Muscle layer of colon (tissue), 2 donors: ENCODE data around the gene ADPGK.
"Not testable (repeated sequence)": the region's sequence is repeated elsewhere in the genome, so short reads cannot be mapped to it uniquely, and the experiment has no call there.

Source experiments
- H3K27ac ChIP-seq: one replicate; pipeline ENCODE4 v1.7.0; 2013; ENCODE audit warnings: low read depth, mild to moderate bottlenecking, low read length, moderate library complexity
- H3K27me3 ChIP-seq, 2 donors: one replicate each; pipeline ENCODE4 v1.7.0; 2013; ENCODE audit warnings: low read length in 2 of 2, mild to moderate bottlenecking in 2 of 2; ENCODE audit not compliant: insufficient read depth in 2 of 2, control insufficient read depth in 1 of 2
- H3K36me3 ChIP-seq: one replicate; pipeline ENCODE4 v1.7.0; 2013; ENCODE audit warnings: mild to moderate bottlenecking, low read length; ENCODE audit not compliant: insufficient read depth
- H3K4me1 ChIP-seq: one replicate; pipeline ENCODE4 v1.7.0; 2013; ENCODE audit warnings: mild to moderate bottlenecking, low read length; ENCODE audit not compliant: insufficient read depth
- H3K4me3 ChIP-seq, 2 donors: one replicate each; pipeline ENCODE4 v1.7.0; 2013; ENCODE audit warnings: low read length in 2 of 2, low read depth in 1 of 2, mild to moderate bottlenecking in 1 of 2, moderate library complexity in 1 of 2
- H3K9ac ChIP-seq: one replicate; pipeline ENCODE4 v1.7.0; 2013; ENCODE audit warnings: low read length
- H3K9me3 ChIP-seq: one replicate; pipeline ENCODE4 v1.7.0; 2013; ENCODE audit warnings: mild to moderate bottlenecking, low read length
- donor health status: abdominal sarcoma.
- donor health status: Adenocarcinoma of cecum.

Gene ADPGK

DNA sequence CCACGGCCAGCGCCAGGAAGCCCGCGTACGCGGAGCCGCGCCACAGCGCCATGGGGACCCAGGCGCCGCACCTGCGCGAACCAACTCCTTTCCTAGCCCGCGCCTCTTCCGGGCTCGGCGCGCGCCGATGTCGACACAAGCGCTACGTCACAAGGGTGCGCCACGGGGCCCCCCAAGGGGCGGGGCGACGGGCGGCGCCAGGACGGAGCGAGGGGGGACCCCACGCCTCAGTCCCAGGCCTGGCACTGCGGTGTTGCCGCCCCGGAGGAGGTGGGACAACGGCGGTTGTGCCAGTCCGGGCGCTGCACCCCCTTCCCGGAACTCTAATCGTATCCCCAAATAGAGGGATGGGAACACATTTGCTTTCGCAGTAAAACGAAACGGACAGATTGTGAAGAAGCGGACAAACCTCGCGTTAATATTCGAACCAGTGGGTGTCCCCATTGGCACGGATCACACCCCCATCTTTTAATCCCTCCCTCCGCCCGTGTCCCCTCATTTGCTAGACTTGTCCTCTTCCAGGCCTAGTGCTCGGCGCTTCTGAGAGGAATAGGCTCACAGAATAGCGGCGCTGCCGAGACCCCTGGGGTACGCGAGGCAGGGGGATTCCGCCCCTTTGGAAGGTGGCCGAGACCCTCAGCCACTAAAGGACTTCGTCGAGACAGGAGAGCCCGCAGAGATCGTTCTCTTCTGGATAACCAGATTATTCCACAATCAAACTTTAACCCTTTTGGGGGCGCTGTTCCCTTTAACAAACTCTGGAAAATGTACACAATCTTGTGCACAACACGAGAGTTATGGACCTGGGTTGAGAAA lies at the start of gene ADPGK:
Gene ADPGK, minus strand, starts transcription at position 119 of the 816 bp plus-strand sequence. Its CDS starts 67 bp downstream, at position 52.
- H3K4me1 ChIP-seq = peaks cover 31% of the 10 kb centered on the region
- H3K9me3 ChIP-seq = no peaks in the 10 kb centered on the region
- H3K4me3 ChIP-seq = peak within 1 kb of the TSS; percentile 78 to 94
- H3K9ac ChIP-seq = peak within 1 kb of the TSS; percentile 74
- H3K27me3 ChIP-seq = no peaks in the 10 kb centered on the region
- H3K27ac ChIP-seq = peak within 1 kb of the TSS; percentile 100
- H3K36me3 ChIP-seq = peaks cover 8% of the 10 kb centered on the region

DNA sequence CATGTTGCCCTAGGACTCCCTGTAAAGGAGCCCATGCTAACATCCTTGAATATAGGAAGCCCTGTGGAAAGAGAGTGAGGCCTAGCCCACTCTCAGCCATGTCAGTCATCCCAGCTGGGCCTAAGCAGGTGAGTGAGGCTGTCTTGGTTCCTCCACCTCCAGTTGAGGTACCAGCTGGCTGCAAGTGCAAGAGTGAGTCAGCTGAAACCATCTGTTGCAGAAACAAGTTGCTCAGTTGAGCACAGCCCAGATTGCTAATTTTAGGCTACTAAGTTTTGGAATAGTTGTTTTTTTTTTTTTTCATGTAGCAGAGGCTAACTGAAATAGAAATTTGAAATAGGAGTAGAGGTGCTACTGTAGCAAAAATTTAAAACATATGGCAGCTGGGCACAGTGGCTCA lies 43.7 kb upstream of the ADPGK start:
- Histone ChIP-seq H3K36me3 (no peaks in the 10 kb centered on the region), H3K27me3 (no peaks in the 10 kb centered on the region), H3K27ac (no peak overlapping the region), H3K9ac (no peak overlapping the region), H3K4me1 (no peaks in the 10 kb centered on the region), H3K9me3 (no peaks in the 10 kb centered on the region), H3K4me3 (no peak overlapping the region)

DNA sequence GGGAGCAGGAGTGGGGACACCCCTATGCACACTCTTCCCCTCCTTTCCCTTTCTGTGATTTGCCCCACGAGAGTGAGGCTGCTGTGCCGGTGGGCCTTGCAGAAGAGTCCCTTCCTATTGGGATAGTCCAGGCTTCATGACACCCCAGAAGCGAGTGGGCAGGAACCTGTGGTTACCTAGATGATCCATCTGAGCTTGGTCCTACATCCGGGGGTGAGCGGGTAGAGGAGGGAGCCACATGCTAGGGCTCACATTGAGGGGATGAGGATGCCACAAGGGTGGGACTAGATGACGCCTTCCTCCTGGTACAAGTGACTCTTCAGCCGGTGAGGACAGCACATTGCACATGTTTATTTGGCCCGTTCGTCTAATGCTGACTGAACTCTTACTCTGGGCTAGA lies 43.1 kb upstream of the ADPGK start:
- Histone ChIP-seq H3K4me3 (no peak overlapping the region), H3K9ac (no peak overlapping the region), H3K36me3 (no peaks in the 10 kb centered on the region), H3K4me1 (no peaks in the 10 kb centered on the region), H3K9me3 (no peaks in the 10 kb centered on the region), H3K27ac (no peak overlapping the region), H3K27me3 (no peaks in the 10 kb centered on the region)

DNA sequence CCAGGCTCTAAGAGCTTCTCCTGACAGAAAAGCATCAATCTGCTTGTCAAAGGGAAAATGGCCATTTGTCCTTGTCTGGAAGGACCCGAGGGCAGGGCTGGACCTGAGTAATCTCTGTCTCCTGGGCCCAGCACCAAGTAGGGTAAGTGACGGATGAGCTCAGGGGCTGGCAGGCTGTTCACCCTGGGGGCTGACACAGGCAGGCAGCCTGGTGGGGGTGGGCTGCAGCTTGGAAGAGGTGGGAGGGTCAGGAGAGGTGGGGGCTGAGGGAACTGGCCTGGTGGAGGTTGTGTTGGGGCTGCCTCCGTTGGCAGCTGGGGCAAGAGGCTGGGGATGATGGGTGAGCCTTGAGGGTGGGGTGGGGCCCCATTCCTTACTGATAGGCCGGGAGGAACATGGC lies 42.3 kb upstream of the ADPGK start:
- Histone ChIP-seq H3K4me3 (no peak overlapping the region), H3K36me3 (no peaks in the 10 kb centered on the region), H3K27ac (no peak overlapping the region), H3K27me3 (no peaks in the 10 kb centered on the region), H3K9ac (no peak overlapping the region), H3K4me1 (no peaks in the 10 kb centered on the region), H3K9me3 (no peaks in the 10 kb centered on the region)

DNA sequence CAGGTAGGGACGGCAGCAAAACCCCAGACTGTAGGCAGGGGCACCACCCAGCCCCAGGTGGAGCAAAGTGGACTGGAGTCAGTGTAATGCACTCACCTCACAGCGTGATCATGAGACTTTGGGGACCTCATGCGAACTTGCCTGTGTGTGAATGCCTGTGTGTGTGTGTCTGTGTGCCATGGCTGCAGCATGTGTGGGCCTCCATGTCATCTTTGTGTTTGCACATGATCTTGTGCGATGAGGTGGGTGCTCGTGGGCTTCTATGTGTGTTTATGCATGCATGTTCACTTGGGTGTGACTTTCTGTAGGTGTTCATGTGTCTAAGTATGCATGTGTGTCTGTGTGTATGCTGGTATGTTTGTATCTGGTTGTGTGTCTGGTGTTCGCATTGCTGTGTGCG lies 41.2 kb upstream of the ADPGK start:
- no peaks in the 10 kb centered on the region for H3K4me1 ChIP-seq
- no peaks in the 10 kb centered on the region for H3K36me3 ChIP-seq
- H3K9ac ChIP-seq = no peak overlapping the region
- no peak overlapping the region for H3K27ac ChIP-seq
- H3K27me3 ChIP-seq = no peaks in the 10 kb centered on the region
- H3K4me3 ChIP-seq = no peak overlapping the region
- H3K9me3 ChIP-seq = no peaks in the 10 kb centered on the region

DNA sequence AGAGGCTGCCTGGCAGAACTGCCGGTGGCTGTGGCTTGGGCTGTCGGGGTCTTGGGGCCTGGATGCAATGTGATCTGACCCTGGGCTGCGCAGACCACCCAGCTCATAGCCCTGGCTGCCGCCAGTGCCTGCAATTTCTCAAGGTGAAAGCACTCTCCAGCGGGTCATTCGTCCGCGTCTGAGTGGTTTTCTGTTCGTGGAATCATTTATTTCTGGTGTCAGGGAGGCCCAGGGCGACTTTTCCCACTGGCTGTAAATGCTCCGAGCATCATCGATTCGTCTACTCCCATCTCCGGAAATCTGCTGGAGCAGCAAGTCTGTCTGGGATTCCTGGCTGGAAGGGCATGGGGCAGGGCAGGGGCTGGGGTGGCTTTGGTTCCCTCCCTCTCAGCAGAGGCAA lies 40.6 kb upstream of the ADPGK start:
- Histone ChIP-seq H3K27ac (no peak overlapping the region), H3K9me3 (no peaks in the 10 kb centered on the region), H3K36me3 (no peaks in the 10 kb centered on the region), H3K4me3 (no peak overlapping the region), H3K27me3 (no peaks in the 10 kb centered on the region), H3K9ac (no peak overlapping the region), H3K4me1 (no peaks in the 10 kb centered on the region)

DNA sequence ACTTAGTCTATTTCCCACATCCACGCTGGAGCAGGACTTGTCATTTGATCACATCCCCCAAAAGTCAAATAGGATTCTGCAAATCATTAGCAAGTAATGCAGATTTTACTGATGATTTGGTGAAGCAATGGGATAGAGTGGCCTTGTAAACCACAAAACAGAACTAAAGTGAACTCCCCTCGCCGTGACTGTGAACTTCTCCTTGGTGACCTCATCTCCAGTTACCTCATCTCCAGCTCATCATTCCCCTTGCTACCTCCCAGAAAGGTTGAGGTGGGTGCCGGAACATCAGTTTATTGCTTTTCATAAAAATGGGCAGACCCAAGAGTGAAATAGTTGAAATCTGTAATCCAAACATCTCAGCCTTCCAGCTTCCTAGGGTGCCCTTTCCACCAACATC lies 36.7 kb upstream of the ADPGK start:
- no peak overlapping the region for H3K27ac ChIP-seq
- H3K27me3 ChIP-seq = no peaks in the 10 kb centered on the region
- no peaks in the 10 kb centered on the region for H3K9me3 ChIP-seq
- no peaks in the 10 kb centered on the region for H3K36me3 ChIP-seq
- no peaks in the 10 kb centered on the region for H3K4me1 ChIP-seq
- no peak overlapping the region for H3K9ac ChIP-seq
- no peak overlapping the region for H3K4me3 ChIP-seq

DNA sequence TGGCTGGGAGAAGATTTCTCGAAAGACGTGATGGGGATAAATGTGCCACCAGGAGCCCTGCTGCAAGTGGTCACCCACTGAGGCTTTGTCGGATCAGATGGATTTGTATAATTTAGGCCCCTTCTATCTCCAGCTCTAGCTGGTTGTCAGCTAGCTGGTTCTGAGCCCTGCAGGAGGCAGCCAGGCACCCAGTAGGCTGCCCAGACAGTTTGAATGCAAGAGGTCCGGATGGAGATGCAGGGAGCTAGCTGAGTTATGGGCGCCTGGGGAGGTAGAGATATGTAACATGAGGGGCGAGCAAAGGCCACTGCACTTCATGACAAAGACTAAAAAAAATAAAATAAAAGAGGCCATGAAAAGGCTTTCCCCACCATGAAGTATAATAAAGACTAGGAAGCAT lies 35.1 kb upstream of the ADPGK start:
- H3K27ac ChIP-seq = no peak overlapping the region
- H3K4me1 ChIP-seq = no peaks in the 10 kb centered on the region
- no peaks in the 10 kb centered on the region for H3K27me3 ChIP-seq
- no peak overlapping the region for H3K4me3 ChIP-seq
- no peak overlapping the region for H3K9ac ChIP-seq
- no peaks in the 10 kb centered on the region for H3K36me3 ChIP-seq
- no peaks in the 10 kb centered on the region for H3K9me3 ChIP-seq

DNA sequence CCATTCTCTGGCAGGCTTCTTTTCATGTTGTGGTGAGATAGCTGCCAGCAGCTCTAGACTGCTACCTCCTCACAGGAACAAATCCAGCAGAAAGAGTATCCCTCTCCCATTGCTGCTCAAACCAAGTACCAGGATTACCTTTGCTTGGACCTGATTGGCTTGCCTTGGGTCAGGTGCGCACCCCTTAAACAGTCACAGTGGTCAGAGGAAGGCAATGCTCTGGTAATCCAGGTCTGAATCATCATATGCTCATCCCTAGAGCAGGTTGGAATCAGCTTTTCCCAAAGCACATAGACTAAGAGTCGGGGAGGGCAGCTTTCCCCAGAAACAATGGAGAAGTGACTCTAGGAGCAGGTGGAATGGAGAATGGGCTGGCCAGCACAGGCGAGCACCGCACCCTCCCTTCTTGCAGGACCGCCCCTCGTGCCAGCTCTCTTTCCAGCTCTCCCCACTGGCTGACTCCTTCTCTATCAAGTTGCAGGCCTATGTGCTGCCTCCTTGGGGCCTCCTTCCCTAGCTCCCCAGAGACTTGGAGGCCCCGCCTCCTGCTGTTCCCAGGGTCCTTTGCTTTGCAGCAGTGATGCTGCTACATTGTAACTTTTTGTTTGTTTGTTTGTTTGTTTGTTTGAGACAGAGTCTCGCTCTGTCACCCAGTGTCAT lies 29.9 kb upstream of the ADPGK start:
- H3K4me1 ChIP-seq = no peaks in the 10 kb centered on the region
- no peaks in the 10 kb centered on the region for H3K9me3 ChIP-seq
- no peak overlapping the region for H3K4me3 ChIP-seq
- no peaks in the 10 kb centered on the region for H3K27me3 ChIP-seq
- H3K27ac ChIP-seq = no peak overlapping the region
- no peaks in the 10 kb centered on the region for H3K36me3 ChIP-seq
- no peak overlapping the region for H3K9ac ChIP-seq

DNA sequence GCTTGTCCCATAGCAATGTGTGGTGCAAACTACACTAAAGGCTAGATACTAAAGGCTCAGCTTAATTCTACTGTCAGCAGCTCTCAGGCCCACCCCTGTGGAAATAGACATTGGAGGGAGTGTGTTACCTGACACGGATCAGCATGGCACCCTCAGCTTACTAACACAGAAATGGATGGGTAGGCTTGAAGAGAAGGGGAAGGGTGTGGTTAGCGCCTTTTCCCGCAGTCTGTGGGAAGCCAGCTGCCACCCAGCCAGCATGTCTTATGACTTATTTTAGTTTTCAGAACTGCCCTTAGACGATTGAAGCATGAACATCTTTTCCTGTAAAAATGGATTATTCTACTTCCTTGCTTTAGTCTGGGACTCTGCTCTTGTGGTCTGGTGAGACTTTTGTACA lies 25.8 kb upstream of the ADPGK start:
- Histone ChIP-seq H3K9ac (no peak overlapping the region), H3K27me3 (no peaks in the 10 kb centered on the region), H3K27ac (no peak overlapping the region), H3K36me3 (no peaks in the 10 kb centered on the region), H3K4me3 (no peak overlapping the region), H3K9me3 (no peaks in the 10 kb centered on the region), H3K4me1 (no peaks in the 10 kb centered on the region)

DNA sequence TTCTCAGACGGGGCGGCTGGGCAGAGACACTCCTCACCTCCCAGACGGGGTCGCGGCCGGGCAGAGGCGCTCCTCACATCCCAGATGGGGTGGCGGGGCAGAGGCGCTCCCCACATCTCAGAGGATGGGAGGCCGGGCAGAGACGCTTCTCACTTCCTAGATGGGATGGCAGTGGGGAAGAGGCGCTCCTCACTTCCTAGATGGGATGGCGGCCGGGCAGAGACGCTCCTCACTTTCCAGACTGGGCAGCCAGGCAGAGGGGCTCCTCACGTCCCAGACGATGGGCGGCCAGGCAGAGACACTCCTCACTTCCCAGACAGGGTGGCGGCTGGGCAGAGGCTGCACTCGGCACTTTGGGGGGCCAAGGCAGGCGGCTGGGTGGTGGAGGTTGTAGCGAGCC lies 23.8 kb upstream of the ADPGK start:
- H3K27me3 ChIP-seq, H3K27ac ChIP-seq, H3K9ac ChIP-seq, H3K4me3 ChIP-seq, H3K36me3 ChIP-seq, H3K4me1 ChIP-seq, H3K9me3 ChIP-seq: not testable (repeated sequence)

DNA sequence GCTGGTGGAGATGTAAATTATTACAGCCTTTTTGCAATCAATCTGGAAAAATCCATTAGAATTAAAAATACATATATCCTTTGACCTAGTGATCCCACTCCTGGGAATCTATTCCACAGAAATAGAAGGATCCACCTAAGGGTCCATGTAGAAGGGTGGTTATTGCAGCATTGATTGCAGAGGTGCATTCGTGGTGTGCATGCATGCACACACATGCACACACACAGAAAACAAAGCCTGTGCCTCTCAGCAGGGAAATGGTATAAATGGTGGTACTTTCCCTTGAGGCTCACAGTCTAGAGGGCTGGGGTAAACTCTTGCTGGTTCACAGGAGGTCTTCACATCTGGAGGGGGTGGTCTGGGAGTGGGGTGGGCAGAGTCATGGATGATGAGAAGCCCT lies 19.4 kb upstream of the ADPGK start:
- H3K36me3 ChIP-seq = no peaks in the 10 kb centered on the region
- H3K4me1 ChIP-seq = no peaks in the 10 kb centered on the region
- no peak overlapping the region for H3K4me3 ChIP-seq
- H3K9ac ChIP-seq = no peak overlapping the region
- no peaks in the 10 kb centered on the region for H3K27me3 ChIP-seq
- no peaks in the 10 kb centered on the region for H3K9me3 ChIP-seq
- no peak overlapping the region for H3K27ac ChIP-seq
